Testis (tissue), 2 donors: Measurements from ENCODE around the gene CTH.

ENCODE experiments used
- POLR2A ChIP-seq: fragments of 450-650 bp; IDR thresholded peaks from one replicate; pipeline ENCODE4 v1.6.1; 2017; ENCODE audit warnings: antibody characterized with exemption, mild to moderate bottlenecking, moderate library complexity
- TF ChIP-seq, protein P1 (sequence below), 3 experiments: fragments of 450-650 bp in 2 of 3; fragments of 200-600 bp in 1 of 3; sonication (generic) in 1 of 3; IDR thresholded peaks; one replicate each; pipeline ENCODE4 v1.5.1; 2016 to 2019; ENCODE audit warnings: antibody characterized with exemption in 3 of 3, mild to moderate bottlenecking in 2 of 3, moderate library complexity in 1 of 3

DNA sequence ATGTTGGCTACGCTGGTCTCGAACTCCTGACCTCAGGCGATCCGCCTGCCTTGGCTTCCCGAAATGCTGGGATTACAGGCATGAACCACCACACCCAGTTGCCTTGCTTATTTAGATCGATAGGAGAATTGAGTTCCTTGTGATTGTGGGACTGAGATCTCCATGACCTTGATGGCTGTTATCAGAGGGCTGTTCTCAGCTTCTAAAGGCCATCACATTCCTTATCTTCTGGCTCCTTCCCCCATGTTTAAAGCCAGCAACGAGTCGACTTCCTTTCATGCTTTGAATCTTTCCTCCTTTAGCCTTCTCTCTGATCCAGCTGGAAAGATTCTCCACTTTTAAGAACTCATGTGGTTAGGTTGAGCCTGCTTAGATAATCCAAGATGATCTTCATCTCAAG lies 38.0 kb downstream of the CTH start:
- TF ChIP-seq, protein P1, sequence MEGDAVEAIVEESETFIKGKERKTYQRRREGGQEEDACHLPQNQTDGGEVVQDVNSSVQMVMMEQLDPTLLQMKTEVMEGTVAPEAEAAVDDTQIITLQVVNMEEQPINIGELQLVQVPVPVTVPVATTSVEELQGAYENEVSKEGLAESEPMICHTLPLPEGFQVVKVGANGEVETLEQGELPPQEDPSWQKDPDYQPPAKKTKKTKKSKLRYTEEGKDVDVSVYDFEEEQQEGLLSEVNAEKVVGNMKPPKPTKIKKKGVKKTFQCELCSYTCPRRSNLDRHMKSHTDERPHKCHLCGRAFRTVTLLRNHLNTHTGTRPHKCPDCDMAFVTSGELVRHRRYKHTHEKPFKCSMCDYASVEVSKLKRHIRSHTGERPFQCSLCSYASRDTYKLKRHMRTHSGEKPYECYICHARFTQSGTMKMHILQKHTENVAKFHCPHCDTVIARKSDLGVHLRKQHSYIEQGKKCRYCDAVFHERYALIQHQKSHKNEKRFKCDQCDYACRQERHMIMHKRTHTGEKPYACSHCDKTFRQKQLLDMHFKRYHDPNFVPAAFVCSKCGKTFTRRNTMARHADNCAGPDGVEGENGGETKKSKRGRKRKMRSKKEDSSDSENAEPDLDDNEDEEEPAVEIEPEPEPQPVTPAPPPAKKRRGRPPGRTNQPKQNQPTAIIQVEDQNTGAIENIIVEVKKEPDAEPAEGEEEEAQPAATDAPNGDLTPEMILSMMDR (IDR thresholded peaks at IDR 0.05), result no peak
- TF ChIP-seq POLR2A, result no peak
